AG09309 (cell line): ENCODE data around the gene DPYSL4.

Experiments used
- DNase-seq: peaks from one replicate; pipeline ENCODE4 v3.0.0-alpha.2; 2010; ENCODE audit warnings: low read depth
- H3K4me3 ChIP-seq: 2 replicates; pipeline ENCODE4 v1.5.1; 2011; ENCODE audit warnings: mild to moderate bottlenecking, low read depth, low read length, moderate library complexity; ENCODE audit not compliant: control insufficient read depth
- CTCF ChIP-seq: IDR thresholded peaks from 2 replicates; pipeline ENCODE4 v1.5.1; 2011; ENCODE audit warnings: mild to moderate bottlenecking, low read depth, low read length, inconsistent platforms; ENCODE audit not compliant: insufficient read depth, control insufficient read depth; ENCODE audit errors: missing control alignments

Gene DPYSL4

GRCh38 chr10:132186488-132187429, at the start of gene DPYSL4:
TSS of gene DPYSL4 (plus strand) at chr10:132186948. CDS start at chr10:132187064, 116 bp downstream.
- H3K4me3 ChIP-seq: peak within 1 kb of the TSS; percentile 54
- TF ChIP-seq CTCF: no peak
- DNase-seq: no peak

GRCh38 chr10:132137111-132138072, 49.4 kb upstream of the DPYSL4 start:
- no peak for TF ChIP-seq CTCF
- DNase-seq: no peak
- no peak overlapping the region for H3K4me3 ChIP-seq

GRCh38 chr10:132138133-132138532, 48.6 kb upstream of the DPYSL4 start:
- DNase-seq: no peak
- no peak overlapping the region for H3K4me3 ChIP-seq
- TF ChIP-seq CTCF: no peak

- no peak for TF ChIP-seq CTCF
- no peak overlapping the region for H3K4me3 ChIP-seq
- DNase-seq: no peak
These were observed 48.2 kb upstream of the DPYSL4 start for GRCh38 chr10:132138596-132138995.

- no peak for DNase-seq
- H3K4me3 ChIP-seq: no peak overlapping the region
- no peak for TF ChIP-seq CTCF
These were observed 47.2 kb upstream of the DPYSL4 start for GRCh38 chr10:132139526-132139925.

GRCh38 chr10:132140167-132140925, 46.4 kb upstream of the DPYSL4 start:
- no peak for DNase-seq
- no peak overlapping the region for H3K4me3 ChIP-seq
- TF ChIP-seq CTCF: no peak
